NOMO-1 (cell line): ENCODE measurements around the gene SCP2D1.
"Not testable (repeated sequence)": the region's sequence is repeated elsewhere in the genome, so short reads cannot be mapped to it uniquely, and the experiment has no call there.

Source experiments
- DNase-seq, 2 experiments: peaks; one replicate each; lab custom pipeline; 2025; ENCODE audit not compliant: unreplicated experiment in 2 of 2; lab: John Stamatoyannopoulos, UW

SCP2D1 gene

DNA sequence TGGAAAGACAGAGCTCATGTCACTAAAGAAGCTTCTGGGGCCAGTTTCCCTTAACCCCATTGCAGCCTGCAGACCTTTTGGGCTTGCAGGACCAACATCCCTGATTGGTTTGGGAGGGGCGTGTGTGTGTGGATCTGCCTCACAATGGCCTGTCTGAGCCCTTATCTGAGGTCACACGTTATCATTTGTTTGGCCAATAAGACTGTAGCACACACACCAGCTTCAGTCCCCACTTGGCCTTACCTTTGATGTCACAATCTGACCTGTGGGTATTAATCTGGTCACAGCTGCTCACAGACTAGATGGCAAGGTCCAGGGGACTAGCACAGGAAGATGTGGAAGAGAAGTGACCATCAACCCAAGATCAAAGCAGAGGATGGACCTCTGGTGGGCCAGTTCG is at the start of gene SCP2D1:
SCP2D1 (plus strand) TSS at position 301 of the 400 bp plus-strand sequence; CDS start at position 334, 33 bp downstream.
- DNase-seq: no peak

DNA sequence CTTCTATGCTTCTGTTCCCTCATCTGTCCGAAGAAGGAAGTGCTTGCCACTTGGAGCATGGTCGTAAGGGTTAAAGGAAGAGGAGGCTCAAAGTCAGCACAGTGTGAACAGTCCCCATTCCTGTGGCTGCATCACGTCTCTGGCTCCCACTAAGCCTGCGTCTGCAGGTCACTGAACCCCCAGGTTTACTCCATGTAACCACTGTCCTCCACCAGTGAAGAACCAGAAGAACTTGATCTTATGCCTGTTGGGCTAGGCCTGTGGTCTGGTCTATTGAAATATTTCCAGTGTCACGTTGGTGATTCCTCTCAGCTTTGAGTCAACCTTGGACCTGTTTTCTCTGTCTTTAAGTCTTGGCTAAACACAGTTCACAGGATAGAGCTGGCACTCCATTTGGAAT is 45.9 kb upstream of the SCP2D1 start:
- no peak for DNase-seq

DNA sequence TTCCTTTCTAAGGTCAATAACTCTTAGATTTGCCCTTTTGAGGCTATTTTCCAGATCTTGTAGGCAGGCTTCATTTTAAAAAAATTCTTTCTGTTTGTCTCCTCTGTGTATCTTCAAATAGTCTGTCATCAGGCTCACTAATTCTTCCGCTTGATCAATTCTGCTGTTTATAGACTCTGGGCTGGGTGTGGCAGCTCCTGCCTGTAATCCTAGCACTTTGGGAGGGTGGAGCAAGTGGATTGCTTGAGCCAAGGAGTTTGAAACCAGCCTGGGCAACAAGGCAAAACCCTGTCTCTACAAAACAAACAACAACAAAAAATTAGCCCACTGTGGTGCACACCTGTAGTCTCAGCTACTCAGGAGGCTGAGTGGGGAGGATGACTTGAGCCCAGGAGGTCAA is 40.0 kb upstream of the SCP2D1 start:
- no peak for DNase-seq

DNA sequence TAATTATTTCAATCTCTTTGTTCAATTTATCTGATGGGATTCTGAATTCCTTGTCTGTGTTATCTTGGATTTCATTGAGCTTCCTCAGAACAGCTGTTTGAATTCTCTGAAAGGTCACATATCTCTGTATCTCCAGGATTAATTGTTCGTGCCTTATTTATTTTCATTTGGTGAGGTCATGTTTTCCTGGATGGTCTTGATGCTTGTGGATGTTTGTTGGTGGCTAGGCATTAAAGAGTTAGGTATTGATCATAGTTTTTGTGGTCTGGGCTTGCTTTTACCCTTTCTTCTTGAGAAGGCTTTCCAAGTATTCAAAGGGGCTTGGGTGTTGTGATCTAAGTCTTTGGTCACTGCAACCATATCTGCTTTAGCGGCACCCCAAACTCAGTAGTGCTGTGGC is 39.4 kb upstream of the SCP2D1 start:
- no peak for DNase-seq

DNA sequence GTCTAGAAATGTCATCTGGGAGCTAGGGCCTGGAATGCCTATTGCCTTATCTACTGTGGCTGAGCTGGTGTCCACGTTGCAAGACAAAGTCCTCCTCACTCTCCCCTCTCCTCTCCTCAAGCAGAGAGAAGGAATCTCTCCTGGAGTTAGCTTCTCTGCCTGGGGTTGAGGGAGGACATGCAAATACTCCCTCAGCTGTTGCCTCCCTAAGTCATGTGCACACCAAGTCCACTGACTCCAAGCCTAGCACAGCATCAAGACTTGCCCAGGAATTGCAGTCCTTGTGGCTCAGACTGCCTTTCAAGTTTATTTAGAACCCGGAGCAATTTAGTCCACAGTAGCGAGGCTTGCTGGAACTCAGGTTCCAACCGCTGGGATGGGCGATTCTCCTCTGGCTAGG is 38.0 kb upstream of the SCP2D1 start:
- no peak for DNase-seq

DNA sequence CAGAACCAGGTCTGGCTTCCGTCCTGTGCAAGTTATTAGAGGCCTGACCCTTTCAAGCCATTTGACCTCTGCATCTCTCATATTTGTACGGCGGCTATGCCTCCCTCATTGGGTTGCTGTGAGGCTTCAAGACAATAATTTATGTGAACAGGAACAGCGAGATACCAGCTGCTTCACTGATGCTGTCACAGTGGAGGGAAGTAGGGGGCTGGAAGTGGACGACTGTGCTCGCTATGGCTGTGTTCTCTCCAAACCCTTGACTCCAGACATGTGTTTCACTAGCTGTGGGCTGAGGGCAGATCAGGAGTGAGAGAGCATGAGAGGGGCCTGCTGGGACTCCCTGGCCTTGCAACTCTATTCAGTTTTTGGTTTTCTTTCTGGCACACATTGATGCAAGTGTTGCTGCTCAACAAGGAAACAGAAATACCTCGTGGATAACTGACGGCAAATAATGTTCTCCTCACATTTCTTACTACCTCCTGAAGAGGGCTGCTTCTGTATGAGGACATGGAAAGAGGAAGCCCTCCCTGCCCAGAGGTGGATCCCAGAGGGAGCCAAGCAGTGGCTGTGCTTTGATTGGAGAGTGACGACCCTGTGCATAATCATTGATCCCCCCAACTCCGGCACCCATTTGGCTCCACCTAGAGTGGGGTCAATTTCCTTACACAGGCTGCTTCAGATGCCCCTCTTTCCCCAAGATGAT is 34.7 kb upstream of the SCP2D1 start:
- no peak for DNase-seq

DNA sequence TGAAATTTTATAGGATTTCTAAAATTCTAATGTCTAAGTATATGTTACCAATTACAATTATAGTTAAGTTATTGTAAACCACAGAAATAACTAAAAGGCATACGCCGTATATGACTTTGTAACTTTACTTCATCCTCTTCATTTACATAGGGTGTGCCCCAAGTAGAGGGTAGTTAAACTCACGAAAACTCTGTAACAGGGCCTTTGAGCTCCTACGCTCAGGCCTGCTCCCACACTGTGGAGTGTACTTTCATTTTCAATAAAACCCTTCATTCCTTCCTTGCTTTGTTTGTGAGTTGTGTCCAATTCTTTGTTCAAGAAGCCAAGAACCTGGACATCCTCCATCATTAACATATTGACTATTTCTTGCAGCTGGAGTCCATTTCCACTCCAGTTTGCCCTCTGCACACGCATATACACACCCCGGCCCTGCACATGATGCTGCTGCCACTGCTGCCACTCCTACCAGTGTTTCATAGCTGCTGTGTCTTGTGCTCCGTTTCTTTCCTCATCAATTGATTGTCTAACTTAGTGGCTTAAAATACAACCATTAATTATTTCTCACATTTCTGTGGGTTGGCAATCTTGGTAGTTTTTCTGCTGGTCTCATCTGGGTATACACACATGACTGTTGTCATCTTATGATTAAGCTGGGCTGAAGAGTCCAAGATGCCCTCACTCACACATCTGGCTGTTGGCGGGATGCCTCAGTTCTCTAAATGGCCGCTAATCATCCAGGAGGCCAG is 33.0 kb upstream of the SCP2D1 start:
- DNase-seq: no peak

DNA sequence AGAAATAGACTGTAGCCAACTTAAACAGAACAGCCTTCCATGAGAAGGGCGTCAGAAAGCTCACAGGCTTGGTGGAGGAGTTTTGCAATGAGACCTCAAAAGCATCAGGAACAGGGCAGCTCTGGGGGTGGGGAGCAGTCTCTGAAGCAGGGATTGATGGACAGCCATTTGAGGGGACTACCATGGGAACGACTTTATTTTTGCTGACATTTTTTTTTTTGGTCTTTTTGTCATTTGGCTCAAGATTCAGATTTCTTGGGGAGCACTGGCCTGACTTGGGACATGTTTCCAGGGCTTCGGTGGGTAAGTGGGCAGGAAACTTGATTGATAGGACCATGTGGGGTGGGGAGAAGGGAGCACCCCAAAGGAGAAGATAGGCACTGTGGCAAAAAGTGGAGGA is 32.1 kb upstream of the SCP2D1 start:
- DNase-seq: no peak

DNA sequence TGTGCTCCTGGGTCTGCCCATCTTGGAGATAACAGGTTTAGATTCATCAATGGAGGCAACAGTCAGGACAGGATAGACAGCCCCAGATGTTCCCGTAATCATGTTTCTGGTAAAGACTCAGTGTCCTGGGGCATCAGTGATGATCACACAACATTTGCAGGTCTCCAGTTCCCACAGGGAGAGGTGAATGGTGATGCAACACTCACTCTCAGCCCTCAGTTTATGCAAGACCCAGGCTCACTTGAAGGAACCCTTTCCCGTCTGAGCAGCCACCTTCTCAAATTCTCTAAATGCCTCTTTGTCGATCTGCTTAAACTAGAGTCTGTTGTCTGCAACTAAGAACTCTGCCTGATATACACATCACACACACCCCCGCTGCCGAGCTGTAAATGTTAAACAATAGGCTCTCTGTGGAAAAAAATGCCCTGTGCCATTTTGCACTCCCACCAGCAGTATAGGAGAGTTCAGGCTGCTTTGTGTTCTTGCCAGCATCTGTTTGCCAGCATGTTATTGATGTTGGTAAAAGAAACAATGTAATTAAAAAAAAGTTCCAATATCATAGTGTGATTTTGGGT is 30.1 kb upstream of the SCP2D1 start:
- DNase-seq: no peak

DNA sequence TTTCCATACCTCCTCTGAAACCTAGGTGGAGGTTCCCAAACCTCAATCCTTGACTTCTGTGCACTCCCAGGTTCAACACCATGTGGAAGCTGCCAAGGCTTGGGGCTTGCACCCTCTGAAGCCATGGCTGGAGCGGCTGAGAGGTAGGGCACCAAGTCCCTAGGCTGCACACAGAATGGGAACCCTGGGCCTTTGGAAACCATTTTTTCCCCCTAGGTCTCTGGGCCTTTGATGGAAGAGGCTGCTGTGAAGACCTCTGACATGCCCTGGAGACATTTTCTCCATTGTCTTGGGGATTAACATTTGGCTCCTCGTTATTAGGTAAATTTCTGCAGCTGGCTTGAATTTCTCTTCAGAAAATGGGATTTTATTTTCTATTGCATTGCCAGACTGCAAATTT is 26.5 kb upstream of the SCP2D1 start:
- DNase-seq: not testable (repeated sequence)

DNA sequence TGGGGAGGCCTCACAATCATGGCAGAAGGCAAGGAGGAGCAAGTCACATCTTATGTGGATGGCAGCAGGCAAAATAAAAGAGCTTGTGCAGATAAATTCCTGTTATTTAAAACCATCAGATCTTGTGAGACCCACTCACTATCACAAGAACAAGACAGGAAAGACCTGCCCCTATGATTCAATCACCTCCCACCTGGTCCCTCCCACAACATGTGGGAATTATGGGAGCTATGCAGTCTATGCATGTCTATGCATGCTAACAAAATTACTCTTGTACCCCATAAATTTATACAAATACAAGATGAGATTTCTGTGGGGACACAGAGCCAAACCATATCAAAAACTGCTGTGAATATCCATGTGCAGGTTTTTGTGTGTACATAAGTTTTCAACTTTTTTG is 25.6 kb upstream of the SCP2D1 start:
- DNase-seq: no peak

DNA sequence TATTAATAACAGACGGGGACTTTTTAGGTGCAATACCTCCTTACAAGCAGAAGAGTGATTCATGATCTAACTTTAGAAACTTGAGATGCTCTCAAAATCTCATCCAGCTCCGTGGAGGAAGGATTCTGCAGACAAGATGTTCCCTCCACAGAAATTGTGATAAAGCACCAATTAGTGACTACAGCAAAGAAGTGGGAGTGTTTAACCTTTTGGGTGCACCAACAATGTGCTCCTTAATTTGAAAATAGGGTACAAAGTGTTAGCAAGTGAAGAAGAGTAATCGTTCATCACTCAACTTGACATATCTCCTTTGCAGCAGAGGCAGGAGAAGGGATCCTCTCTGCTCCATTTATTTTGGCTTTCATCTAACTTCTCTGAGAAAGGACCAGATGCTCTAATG is 22.8 kb upstream of the SCP2D1 start:
- no peak for DNase-seq

DNA sequence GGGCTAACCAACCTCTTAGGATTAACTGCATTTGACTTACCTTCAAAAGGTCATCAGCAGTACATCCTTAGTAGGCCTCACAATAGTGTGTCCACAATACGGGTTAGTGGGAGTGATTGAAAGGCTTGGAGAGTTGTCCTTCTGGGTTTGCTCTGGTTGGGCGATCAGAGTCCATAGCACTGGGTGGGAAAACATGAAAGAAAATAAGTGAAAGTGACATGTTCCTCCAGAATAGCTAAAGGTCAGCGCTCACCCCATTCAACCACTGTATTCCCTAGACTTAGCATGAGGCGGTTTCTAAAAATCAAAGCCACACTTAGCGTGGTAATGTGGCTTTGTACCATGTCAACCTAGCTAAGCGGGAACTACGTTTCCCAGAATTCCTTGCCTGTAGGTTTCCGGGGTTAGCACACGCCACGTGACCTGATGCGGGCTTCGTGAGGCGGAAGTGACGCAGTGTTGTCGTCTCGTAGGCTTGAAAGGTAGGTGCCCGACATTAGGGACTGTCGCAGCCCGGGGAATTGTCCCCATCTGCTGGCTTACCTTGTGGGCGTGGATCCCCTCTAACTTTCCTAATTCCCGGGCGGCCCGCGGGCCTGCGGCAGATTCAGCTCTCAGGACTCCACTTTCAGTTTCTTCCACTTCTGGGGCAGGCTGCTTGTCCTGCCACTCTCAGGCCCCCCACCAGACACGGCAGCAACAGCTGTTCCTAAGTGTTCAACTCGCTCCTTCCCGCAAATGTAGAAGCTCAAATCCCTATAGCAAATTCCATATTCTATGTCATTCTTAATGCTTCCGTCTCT is 19.8 kb upstream of the SCP2D1 start:
- DNase-seq: peak; percentile 83 to 95

DNA sequence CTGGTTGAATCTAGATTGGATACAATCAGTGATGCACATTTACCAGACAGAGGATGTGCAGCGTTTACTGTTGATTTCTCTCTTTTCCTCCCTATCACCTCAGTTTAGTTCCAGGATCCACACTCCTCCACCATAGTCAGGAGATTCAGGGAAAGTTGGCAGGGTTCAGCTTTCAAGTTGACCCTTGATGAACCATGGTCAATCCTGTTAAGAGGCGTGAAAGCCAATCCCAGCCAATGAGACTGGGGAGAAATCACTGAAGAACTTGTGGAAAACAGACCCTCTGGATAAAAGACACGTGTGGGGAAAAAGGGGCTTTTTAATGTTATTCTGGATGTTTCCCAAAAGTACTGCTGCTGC is 19.2 kb upstream of the SCP2D1 start:
- DNase-seq: no peak

DNA sequence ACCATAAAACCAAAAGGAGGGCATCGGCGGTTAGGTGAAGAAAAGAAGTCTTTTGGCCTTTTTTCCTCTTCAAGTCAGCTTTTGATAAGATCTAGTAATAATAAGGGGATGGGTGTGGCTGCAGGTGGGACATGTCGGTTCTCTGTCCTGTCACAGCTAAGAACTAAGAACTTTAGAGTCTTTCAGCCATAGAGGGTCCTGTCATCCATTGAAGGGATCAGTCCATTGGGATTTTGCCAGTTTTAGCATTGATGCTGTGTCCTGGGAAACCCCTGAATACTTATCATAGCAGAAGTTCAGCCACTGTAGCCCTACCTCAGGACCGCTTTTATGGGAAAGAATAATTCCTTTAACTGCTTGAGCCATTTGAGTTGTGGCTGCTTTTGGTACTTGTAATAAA is 18.2 kb upstream of the SCP2D1 start:
- no peak for DNase-seq

DNA sequence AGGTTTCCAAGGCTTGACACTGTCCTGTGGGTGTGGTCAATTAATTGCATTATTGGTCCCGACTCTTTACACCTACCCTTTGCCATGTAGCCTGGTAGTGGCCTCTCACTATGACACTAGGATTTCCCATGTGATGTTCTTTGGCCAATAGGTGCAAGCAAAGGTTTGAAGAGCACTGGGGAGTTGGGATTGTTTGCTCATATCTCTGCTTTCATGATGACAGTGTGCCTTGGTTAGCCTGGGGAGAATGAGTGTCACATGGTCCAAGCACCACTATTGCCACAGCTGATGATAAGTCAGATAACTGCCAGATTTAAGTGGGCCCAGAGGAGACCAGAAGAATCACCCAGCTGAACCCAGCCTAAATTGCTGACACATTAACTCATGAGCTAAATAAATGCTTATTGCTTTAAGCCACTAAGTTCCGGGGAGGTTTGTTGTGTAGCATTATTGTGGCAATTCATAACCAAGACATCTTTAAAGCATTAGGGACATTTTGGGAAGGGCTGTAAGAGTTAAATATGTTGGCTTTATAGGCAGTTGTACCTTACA is 17.2 kb upstream of the SCP2D1 start:
- DNase-seq: no peak

DNA sequence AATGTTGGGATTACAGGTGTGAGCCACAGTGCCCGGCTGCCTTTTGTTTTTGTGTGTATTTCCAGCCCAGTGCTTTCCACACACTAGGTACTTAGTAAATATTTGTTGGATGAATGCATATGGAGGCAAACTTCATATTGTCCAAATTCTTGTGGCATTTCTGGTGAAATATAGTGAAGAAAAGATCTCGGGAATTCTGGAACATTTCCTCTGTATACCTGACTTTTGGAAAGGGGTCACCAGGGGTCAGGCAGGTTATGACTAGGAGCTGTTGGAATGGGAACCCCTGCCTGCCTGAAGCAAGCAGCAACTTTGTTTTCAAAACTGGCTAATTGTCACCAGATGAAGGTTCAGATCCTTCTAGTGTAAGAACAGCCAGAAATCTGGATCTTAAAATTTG is 12.1 kb upstream of the SCP2D1 start:
- no peak for DNase-seq

DNA sequence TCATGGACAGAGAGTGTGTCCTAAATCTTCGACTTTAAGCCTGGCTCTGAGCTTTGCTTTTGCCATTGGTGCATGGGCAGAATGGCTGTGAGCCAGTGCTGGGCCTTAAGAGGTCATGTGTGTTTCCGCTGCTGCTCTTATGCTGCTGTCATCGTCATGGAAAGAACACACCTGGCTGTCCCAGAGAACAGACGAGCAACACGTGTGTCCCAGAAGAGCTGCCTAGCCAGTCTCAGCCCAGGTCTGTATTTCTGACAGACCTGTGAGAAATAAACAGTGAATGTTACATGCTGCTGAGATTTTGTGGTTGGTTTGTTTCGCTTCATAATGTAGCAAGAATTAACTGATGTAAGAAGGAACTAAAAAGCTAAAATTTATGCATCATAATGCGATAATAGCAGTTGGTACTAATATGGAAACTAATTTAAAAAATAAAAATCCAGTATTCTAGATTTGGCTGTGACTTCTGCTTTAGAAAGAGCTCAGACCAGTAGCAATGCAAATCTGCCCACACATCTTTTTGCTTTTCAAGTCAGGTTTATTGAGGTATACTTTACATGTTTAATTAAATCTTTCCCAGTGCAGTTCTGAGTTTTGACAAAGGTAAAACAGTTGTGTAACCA is 11.5 kb upstream of the SCP2D1 start:
- no peak for DNase-seq

DNA sequence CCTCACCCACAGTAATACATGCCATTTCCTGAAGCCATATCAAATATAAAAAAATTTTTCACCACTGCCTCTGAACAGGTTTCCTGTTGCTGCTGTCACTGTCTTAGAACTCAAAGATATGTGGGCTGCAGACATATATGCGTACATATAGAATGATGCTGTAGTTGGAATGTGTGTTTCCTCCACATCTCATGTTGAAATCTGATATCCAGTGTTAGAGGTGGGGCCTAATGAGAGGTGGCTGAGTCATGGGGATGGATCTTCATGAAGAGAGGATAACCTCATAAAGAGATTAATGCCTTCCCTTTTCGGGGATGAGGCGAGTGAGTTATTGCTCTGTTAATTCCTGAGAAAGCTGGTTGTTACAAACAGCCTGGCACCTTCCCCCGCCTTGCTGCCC is 7.7 kb upstream of the SCP2D1 start:
- DNase-seq: no peak

DNA sequence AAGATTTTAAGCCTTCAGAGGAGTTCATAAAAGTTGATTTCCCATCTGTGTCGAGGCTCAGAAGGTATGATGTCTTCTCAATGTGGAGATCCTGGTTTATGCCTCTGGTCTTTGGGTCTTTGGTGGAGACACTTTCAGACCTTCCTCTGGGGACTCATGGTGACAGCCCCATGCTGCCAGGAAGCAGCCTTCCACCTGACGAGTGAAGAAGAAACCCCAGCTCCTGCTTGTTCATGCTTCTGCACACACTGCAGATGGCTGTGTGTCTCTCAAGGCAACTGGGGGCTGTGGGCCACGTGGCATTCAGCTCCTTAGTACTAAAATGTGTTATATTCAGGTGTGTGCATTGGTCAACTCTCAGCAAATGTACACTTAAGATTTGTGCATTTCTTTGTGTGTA is 4.9 kb upstream of the SCP2D1 start:
- DNase-seq: no peak

DNA sequence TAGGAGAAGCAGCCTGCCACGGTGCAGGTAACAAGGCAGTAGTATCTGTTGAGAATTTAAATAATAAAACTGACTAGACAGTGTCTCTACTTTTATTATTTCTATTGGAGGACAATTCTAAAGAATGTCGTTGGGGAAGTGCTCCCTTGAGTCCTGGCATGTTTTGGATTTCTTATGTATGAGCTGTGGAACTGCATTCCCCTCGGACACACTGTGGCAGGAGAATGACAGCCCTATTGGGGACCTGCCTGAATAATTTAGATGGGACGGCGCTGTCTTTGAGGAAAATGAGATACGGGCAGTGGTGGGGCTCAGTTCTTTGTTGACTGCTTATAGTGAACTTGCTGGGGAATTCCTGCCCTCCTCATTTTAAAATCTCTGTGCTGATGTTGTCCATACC is 2.4 kb upstream of the SCP2D1 start:
- no peak for DNase-seq
